HAP-1 (cell line): Measurements from ENCODE around the gene OR3A3.
"Not testable (repeated sequence)": the region's sequence is repeated elsewhere in the genome, so short reads cannot be mapped to it uniquely, and the experiment has no call there.

Source experiments
- DNase-seq, 2 experiments: peaks; one replicate each; pipeline ENCODE4 v3.0.0-alpha.2; 2016 to 2020; ENCODE audit warnings: low spot score in 2 of 2
- H3K27me3 ChIP-seq: fragments of 250-450 bp; sonication (Bioruptor Pico); 2 replicates; pipeline ENCODE4 v1.5.1; 2020; ENCODE audit warnings: low read depth, mild to moderate bottlenecking, moderate library complexity
- H3K36me3 ChIP-seq: fragments of 250-450 bp; sonication (Bioruptor Pico); replicated peaks from 2 replicates; pipeline ENCODE4 v1.5.1; 2020; ENCODE audit warnings: mild to moderate bottlenecking
- H3K4me1 ChIP-seq: fragments of 250-450 bp; sonication (Bioruptor Pico); 2 replicates; pipeline ENCODE4 v1.5.1; 2020; ENCODE audit warnings: mild to moderate bottlenecking
- H3K4me3 ChIP-seq: fragments of 250-450 bp; sonication (Bioruptor Pico); 2 replicates; pipeline ENCODE4 v1.5.1; 2020; ENCODE audit warnings: mild to moderate bottlenecking, moderate library complexity
- H3K9me3 ChIP-seq: fragments of 250-450 bp; sonication (Bioruptor Pico); 2 replicates; pipeline ENCODE4 v1.5.1; 2020; ENCODE audit warnings: mild to moderate bottlenecking, moderate library complexity
- in situ Hi-C: fragments of 300-500 bp; cut with MboI; formaldehyde crosslinking; loops from 3 replicates; pipeline ENCODE4 v1.14.3; 2020; ENCODE audit warnings: low sequenced_read_pairs, inconsistent platforms, mixed read lengths

OR3A3 gene

DNA sequence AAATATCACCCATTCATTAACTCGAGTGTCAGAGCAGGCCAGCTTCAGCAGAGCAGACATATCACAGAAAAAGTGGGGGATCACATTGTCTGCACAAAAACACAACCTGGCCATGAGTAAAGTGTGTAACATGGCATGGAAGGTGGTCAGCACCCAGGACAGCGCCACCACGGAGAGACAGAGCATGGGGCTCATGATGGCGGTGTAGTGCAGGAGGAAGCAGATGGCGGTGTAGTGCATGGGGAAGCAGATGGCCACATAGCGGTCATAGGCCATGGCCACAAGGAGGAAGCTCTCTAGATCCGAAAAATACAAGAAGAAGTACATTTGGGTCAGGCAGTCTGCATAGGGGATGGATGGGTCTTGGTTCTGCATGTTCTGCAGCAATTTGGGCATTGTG, 22.0 kb downstream of the OR3A3 start:
- H3K4me3 ChIP-seq, H3K4me1 ChIP-seq, H3K9me3 ChIP-seq, H3K36me3 ChIP-seq, H3K27me3 ChIP-seq, in situ Hi-C loops: not testable (repeated sequence)
- DNase-seq = peak in 1 of 2 experiments; percentile 48

DNA sequence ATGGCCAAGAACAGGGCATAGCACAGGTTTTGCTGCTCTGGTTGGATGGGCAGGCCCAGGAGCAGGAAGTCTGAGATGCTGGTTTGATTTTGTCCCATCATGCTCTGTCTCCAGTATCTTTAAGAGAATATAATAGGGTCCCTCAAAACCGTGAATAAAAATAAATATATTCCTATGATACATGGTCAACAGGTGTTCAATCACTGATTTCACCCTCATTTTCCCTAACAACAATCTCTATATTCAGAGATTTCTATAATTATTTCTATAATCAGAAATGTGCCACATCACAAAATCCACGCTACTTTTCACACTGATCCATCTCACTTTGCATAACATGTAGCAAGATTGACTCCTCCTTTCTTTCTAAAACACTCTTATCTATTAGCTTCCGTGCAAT, 22.6 kb downstream of the OR3A3 start, which contains the start of gene OR1E2:
OR1E2 (minus strand) TSS at position 101 of the 400 bp plus-strand sequence; CDS start at position 101, 0 bp downstream.
- Histone ChIP-seq H3K4me1 (no peaks in the 10 kb centered on the region), H3K4me3 (no peak within 1 kb of the TSS), H3K9me3 (no peaks in the 10 kb centered on the region), H3K27me3 (0 out of 2 replicates have a peak, but pooled peaks cover 3% of the 10 kb centered on the region), H3K36me3 (no peaks in the 10 kb centered on the region)
- no peak for DNase-seq
- in situ Hi-C loops = no loop called here

DNA sequence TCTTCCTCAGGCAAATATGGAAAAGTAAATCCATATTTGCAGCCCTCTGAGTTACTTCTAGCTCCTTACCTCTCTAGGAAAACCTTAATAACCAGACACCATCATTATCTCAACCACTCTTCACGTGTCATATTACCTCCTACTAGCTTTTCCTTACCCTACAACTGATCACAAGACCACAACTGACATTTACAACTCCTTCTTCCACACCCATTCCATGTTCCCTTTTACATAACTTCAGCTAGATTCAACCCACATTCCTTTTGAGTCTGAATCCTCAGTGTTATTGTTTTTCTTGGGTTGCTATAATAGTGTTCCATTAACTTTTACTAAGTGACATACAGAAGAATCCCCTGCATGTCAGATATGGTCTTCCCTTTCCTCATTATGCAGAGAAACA, 27.2 kb downstream of the OR3A3 start:
- Histone ChIP-seq H3K4me3 (no peak overlapping the region), H3K9me3 (no peaks in the 10 kb centered on the region), H3K36me3 (no peaks in the 10 kb centered on the region), H3K4me1 (no peaks in the 10 kb centered on the region), H3K27me3 (0 out of 2 replicates have a peak, but pooled peaks cover 5% of the 10 kb centered on the region)
- in situ Hi-C loops = no loop called here
- DNase-seq = no peak

DNA sequence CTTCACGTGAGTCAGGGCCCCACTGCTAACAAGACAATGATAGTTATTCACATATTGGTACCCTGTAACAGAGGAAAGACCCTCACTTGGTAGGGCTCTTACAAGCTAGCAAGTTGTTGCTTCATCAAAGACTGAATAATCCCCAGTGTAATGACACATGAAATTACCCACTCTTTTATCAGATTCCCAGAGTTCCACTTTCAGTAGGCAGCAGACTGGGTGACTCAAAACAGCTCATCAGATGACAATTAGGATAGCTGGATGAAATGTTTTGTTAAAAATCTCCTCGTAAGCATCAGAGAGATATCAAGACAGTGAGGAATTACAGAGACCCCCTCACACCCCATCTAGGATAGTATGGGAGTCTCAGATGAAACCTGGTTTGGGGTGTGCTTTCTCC, 29.3 kb downstream of the OR3A3 start:
- Histone ChIP-seq H3K9me3 (no peaks in the 10 kb centered on the region), H3K4me1 (no peaks in the 10 kb centered on the region), H3K27me3 (0 out of 2 replicates have a peak, but pooled peaks cover 5% of the 10 kb centered on the region), H3K4me3 (no peak overlapping the region), H3K36me3 (no peaks in the 10 kb centered on the region)
- DNase-seq = no peak
- in situ Hi-C loops = no loop called here

DNA sequence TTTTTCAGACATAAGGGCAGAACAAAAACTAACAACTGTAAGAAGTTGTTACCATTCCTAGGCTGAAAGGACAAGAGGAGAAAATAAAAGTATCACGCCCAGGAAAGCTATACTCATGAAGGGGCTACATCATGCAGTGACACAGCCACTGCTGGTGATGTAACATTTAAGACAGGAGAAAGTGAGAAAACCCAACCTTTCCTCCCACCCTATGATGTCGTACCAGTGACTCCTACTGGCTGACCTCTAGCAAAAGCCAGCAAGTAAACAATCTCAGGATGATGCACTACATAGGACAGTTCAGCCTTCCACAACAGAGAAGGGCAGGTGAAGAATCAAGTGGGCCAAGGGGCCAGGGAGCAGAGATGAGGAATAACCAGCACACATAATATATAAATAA, 36.5 kb downstream of the OR3A3 start:
- Histone ChIP-seq H3K36me3 (no peaks in the 10 kb centered on the region), H3K9me3 (no peaks in the 10 kb centered on the region), H3K4me3 (no peak overlapping the region), H3K4me1 (no peaks in the 10 kb centered on the region), H3K27me3 (no peaks in the 10 kb centered on the region)
- in situ Hi-C loops = no loop called here
- no peak for DNase-seq

DNA sequence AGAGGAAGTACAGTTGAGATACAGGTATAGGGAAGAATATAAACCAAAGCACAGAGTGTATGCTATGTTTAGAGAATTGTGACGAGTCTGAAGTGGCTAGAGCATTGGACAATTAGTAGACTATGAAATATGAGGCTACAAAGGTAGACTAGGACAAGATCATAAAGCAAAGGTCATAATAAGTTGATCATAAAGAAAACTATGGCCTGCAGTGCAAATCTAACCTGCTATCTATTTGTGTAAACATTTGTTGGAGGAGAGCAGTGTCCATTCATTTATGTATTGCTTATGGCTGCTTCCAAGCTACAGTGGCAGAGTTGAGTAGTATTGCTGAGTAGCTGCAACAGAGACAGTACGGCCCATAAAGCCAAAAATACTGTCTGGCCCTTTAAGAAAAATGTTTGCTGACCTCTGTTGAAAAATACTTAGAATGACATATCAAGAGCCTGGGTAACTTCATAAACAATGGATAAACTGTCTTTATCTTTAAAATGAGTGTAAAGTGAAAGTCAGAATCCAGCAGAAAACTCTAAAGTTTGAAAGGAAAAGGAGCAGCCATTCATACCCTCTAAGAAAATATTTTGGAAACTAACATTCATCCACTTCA, 37.0 kb downstream of the OR3A3 start:
- H3K27me3 ChIP-seq = no peaks in the 10 kb centered on the region
- H3K36me3 ChIP-seq = no peaks in the 10 kb centered on the region
- H3K4me3 ChIP-seq = no peak overlapping the region
- DNase-seq = no peak
- H3K9me3 ChIP-seq = no peaks in the 10 kb centered on the region
- no peaks in the 10 kb centered on the region for H3K4me1 ChIP-seq
- in situ Hi-C loops = no loop called here

DNA sequence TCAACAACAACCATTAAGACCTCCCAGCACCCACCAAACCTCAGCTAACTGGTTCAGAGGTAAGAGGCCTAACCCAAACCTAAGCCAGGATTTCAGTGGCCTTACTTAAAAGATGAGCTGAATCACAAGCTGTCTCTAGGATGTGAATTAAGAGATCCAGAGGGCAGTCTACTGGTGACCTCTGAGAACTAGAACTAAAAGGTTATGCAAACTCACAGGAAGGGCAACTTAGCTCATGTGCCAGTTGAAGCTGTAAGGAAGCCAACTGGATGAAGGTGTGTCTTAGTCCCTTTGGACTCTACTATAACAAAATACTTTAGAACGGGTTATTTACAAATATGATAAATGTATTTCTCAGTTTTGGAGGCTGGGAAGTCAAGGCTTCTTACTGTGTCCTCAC, 55.2 kb downstream of the OR3A3 start:
- H3K36me3 ChIP-seq, H3K4me3 ChIP-seq, H3K4me1 ChIP-seq, H3K27me3 ChIP-seq, in situ Hi-C loops, H3K9me3 ChIP-seq, DNase-seq: not testable (repeated sequence)

DNA sequence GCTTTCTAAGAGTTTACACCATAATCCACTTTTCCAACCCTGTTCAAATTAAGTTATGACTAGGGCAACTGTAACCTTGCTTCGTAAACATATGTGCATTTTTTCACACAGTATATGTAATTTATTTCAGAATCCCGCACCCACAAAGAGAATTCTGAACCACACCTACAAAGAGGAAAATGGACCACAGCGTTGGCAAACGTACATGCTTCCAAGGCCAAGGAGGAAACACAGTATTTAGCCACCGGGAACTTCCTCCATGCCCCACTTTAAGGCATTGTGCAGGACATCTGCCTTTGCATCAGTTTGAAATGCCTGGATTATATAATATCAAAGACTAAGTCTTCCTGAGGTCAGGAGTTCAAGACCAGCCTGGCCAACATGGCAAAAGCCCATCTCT, 58.4 kb downstream of the OR3A3 start:
- Histone ChIP-seq H3K9me3 (no peaks in the 10 kb centered on the region), H3K27me3 (no peaks in the 10 kb centered on the region), H3K4me3 (no peak overlapping the region), H3K36me3 (no peaks in the 10 kb centered on the region), H3K4me1 (no peaks in the 10 kb centered on the region)
- DNase-seq = no peak
- in situ Hi-C loops = no loop called here

DNA sequence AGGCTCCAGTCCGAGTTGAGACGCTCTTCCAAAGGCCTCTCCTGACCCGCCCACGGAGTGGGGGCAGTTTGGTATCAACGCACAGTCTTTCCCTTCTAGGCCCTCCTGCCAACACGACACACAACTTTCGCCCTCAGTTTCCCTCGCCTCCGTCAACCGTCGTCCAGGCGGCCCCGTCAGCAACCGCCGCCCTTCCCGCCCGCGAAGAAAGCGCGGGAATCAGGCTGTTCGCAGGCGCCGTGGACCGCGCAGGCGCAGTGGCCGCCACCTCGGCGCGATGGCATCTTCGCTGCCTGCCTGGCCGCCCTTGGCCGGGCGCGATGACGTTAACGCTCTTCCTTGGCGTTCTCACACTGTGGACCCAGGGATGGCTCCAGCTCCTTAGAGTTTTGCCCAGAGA, 60.4 kb downstream of the OR3A3 start, which contains the start of gene SPATA22:
SPATA22 (minus strand) TSS at position 221 of the 400 bp plus-strand sequence. CDS start 2,494 bp downstream, outside the sequence.
- Histone ChIP-seq H3K4me3 (no peak within 1 kb of the TSS), H3K27me3 (no peaks in the 10 kb centered on the region), H3K9me3 (no peaks in the 10 kb centered on the region), H3K4me1 (peaks cover 10% of the 10 kb centered on the region), H3K36me3 (no peaks in the 10 kb centered on the region)
- in situ Hi-C loops = no loop called here
- DNase-seq = no peak

DNA sequence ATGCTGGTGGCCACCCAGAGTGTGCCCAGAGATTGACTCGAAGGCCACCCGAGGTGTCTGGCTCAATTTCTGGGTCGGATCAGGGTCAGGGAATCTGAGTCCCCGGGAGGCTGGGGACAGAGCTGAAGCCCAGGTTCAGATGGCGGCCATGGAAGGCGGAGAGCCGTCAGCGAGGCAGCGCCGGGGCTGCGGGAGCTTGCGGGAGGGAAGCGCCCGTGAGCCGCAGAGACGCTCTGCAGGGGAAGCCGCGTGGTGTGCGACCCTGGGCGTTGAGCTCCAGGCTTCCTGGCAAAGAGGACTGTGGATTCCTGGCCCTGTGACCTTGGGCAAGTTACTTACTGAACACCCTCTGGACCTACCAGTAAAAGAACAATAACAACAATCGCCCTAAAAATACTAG, 61.0 kb downstream of the OR3A3 start:
- in situ Hi-C loops = no loop called here
- DNase-seq = no peak
- no peak overlapping the region for H3K4me3 ChIP-seq

More for the DNA sequence above, 61.0 kb downstream of the OR3A3 start:
- Histone ChIP-seq H3K9me3 (no peaks in the 10 kb centered on the region), H3K27me3 (no peaks in the 10 kb centered on the region), H3K36me3 (no peaks in the 10 kb centered on the region), H3K4me1 (peaks cover 11% of the 10 kb centered on the region)
